ENCODE measurements around the gene PDE7B. TPM values are rescaled to one million over a fixed set of nuclear protein-coding genes. Genes with fewer than 3 reads are reported as not detected.

PDE7B gene
- total RNA-seq, 4 donors from 2014 or later, result 1.4 to 11.6 (median 3.5) TPM

- no peak for DNase-seq
- no peak overlapping the region for H3K4me3 ChIP-seq
- H3K36me3 ChIP-seq, result no peaks in the 10 kb centered on the region
Measured at GRCh38 chr6:135955099-135955498, 103.6 kb downstream of the PDE7B start.

GRCh38 chr6:135962731-135963130 is 111.2 kb downstream of the PDE7B start:
- DNase-seq, result no peak
- H3K36me3 ChIP-seq, result no peaks in the 10 kb centered on the region
- H3K9me3 ChIP-seq, result no peaks in the 10 kb centered on the region
- H3K27ac ChIP-seq, result no peak overlapping the region
- H3K4me1 ChIP-seq, result no peaks in the 10 kb centered on the region
- no peak overlapping the region for H3K4me3 ChIP-seq
- H3K27me3 ChIP-seq, result no peaks in the 10 kb centered on the region
- TF ChIP-seq CTCF (IDR thresholded peaks at IDR 0.05) (no peak), POLR2A (IDR thresholded peaks at IDR 0.05) (no peak)

More at GRCh38 chr6:135955099-135955498, 103.6 kb downstream of the PDE7B start:
- Histone ChIP-seq H3K27ac (no peak overlapping the region), H3K27me3 (no peaks in the 10 kb centered on the region), H3K4me1 (no peaks in the 10 kb centered on the region), H3K9me3 (no peaks in the 10 kb centered on the region)
- no peak for TF ChIP-seq POLR2A (IDR thresholded peaks at IDR 0.05)
- TF ChIP-seq CTCF (IDR thresholded peaks at IDR 0.05), result no peak

- Histone ChIP-seq H3K9me3 (no peaks in the 10 kb centered on the region), H3K4me1 (no peaks in the 10 kb centered on the region), H3K27me3 (no peaks in the 10 kb centered on the region), H3K4me3 (no peak overlapping the region), H3K36me3 (no peaks in the 10 kb centered on the region), H3K27ac (no peak overlapping the region)
- DNase-seq, result no peak
- TF ChIP-seq POLR2A (IDR thresholded peaks at IDR 0.05) (no peak), CTCF (IDR thresholded peaks at IDR 0.05) (no peak)
Measured at GRCh38 chr6:135970750-135971149, 119.2 kb downstream of the PDE7B start.

GRCh38 chr6:135971351-135971750 is 119.8 kb downstream of the PDE7B start:
- no peaks in the 10 kb centered on the region for H3K27me3 ChIP-seq
- DNase-seq, result no peak
- no peaks in the 10 kb centered on the region for H3K36me3 ChIP-seq

GRCh38 chr6:135972150-135972549 is 120.6 kb downstream of the PDE7B start:
- Histone ChIP-seq H3K4me3 (no peak overlapping the region), H3K27ac (no peak overlapping the region), H3K27me3 (no peaks in the 10 kb centered on the region), H3K4me1 (no peaks in the 10 kb centered on the region), H3K36me3 (no peaks in the 10 kb centered on the region), H3K9me3 (no peaks in the 10 kb centered on the region)
- no peak for DNase-seq
- TF ChIP-seq CTCF (IDR thresholded peaks at IDR 0.05) (no peak), POLR2A (IDR thresholded peaks at IDR 0.05) (no peak)

More at GRCh38 chr6:135971351-135971750, 119.8 kb downstream of the PDE7B start:
- Histone ChIP-seq H3K9me3 (no peaks in the 10 kb centered on the region), H3K4me1 (no peaks in the 10 kb centered on the region), H3K4me3 (no peak overlapping the region), H3K27ac (no peak overlapping the region)
- no peak for TF ChIP-seq CTCF (IDR thresholded peaks at IDR 0.05)
- TF ChIP-seq POLR2A (IDR thresholded peaks at IDR 0.05), result no peak

GRCh38 chr6:135972586-135972985 is 121.1 kb downstream of the PDE7B start:
- no peaks in the 10 kb centered on the region for H3K27me3 ChIP-seq
- no peak for TF ChIP-seq CTCF (IDR thresholded peaks at IDR 0.05)
- no peak for TF ChIP-seq POLR2A (IDR thresholded peaks at IDR 0.05)
- H3K27ac ChIP-seq, result no peak overlapping the region
- no peaks in the 10 kb centered on the region for H3K36me3 ChIP-seq
- no peak for DNase-seq
- H3K4me1 ChIP-seq, result no peaks in the 10 kb centered on the region
- H3K9me3 ChIP-seq, result no peaks in the 10 kb centered on the region
- no peak overlapping the region for H3K4me3 ChIP-seq

Data from Peyer's patch (tissue), 4 donors.